Rectal smooth muscle tissue (tissue), 1 donor: Measurements from ENCODE around the gene PREX1.
"Not testable (repeated sequence)": the region's sequence is repeated elsewhere in the genome, so short reads cannot be mapped to it uniquely, and the experiment has no call there.

Experiments
- H3K27ac ChIP-seq: one replicate; pipeline ENCODE4 v1.7.0; 2013; ENCODE audit warnings: low read depth, low read length, inconsistent platforms
- H3K27me3 ChIP-seq: one replicate; pipeline ENCODE4 v1.7.0; 2013; ENCODE audit warnings: low read length; ENCODE audit not compliant: control insufficient read depth, insufficient read depth
- H3K36me3 ChIP-seq: one replicate; pipeline ENCODE4 v1.7.0; 2013; ENCODE audit warnings: low read length; ENCODE audit not compliant: control insufficient read depth, insufficient read depth
- H3K4me1 ChIP-seq: one replicate; pipeline ENCODE4 v1.7.0; 2013; ENCODE audit warnings: low read length; ENCODE audit not compliant: control insufficient read depth, insufficient read depth
- H3K4me3 ChIP-seq: one replicate; pipeline ENCODE4 v1.7.0; 2013; ENCODE audit warnings: low read length
- H3K9ac ChIP-seq: one replicate; pipeline ENCODE4 v1.7.0; 2013; ENCODE audit warnings: low read length

Gene PREX1

GRCh38 chr20:48812114-48812513, 15.7 kb downstream of the PREX1 start:
- H3K36me3 ChIP-seq, H3K4me1 ChIP-seq, H3K27me3 ChIP-seq, H3K9ac ChIP-seq, H3K4me3 ChIP-seq, H3K27ac ChIP-seq: not testable (repeated sequence)

GRCh38 chr20:48809673-48810072, 18.1 kb downstream of the PREX1 start:
- no peak overlapping the region for H3K4me3 ChIP-seq
- H3K27ac ChIP-seq = no peak overlapping the region
- no peaks in the 10 kb centered on the region for H3K4me1 ChIP-seq
- no peak overlapping the region for H3K9ac ChIP-seq
- no peaks in the 10 kb centered on the region for H3K36me3 ChIP-seq
- no peaks in the 10 kb centered on the region for H3K27me3 ChIP-seq

- no peaks in the 10 kb centered on the region for H3K4me1 ChIP-seq
- H3K27me3 ChIP-seq = no peaks in the 10 kb centered on the region
- H3K4me3 ChIP-seq = no peak overlapping the region
- H3K36me3 ChIP-seq = no peaks in the 10 kb centered on the region
- H3K27ac ChIP-seq = no peak overlapping the region
- H3K9ac ChIP-seq = no peak overlapping the region
These were observed 19.3 kb downstream of the PREX1 start for GRCh38 chr20:48808382-48809034.

- Histone ChIP-seq H3K27ac (no peak overlapping the region), H3K27me3 (no peaks in the 10 kb centered on the region), H3K4me1 (no peaks in the 10 kb centered on the region), H3K9ac (no peak overlapping the region), H3K4me3 (no peak overlapping the region), H3K36me3 (no peaks in the 10 kb centered on the region)
These were observed 20.0 kb downstream of the PREX1 start for GRCh38 chr20:48807586-48808381.

- Histone ChIP-seq H3K27ac (no peak overlapping the region), H3K4me1 (no peaks in the 10 kb centered on the region), H3K9ac (no peak overlapping the region), H3K27me3 (no peaks in the 10 kb centered on the region), H3K4me3 (no peak overlapping the region), H3K36me3 (no peaks in the 10 kb centered on the region)
These were observed 20.7 kb downstream of the PREX1 start for GRCh38 chr20:48807051-48807450.

GRCh38 chr20:48805716-48806115, 22.1 kb downstream of the PREX1 start:
- H3K4me3 ChIP-seq = no peak overlapping the region
- H3K27ac ChIP-seq = no peak overlapping the region
- H3K4me1 ChIP-seq = no peaks in the 10 kb centered on the region
- H3K9ac ChIP-seq = no peak overlapping the region
- H3K36me3 ChIP-seq = no peaks in the 10 kb centered on the region
- no peaks in the 10 kb centered on the region for H3K27me3 ChIP-seq

DNA sequence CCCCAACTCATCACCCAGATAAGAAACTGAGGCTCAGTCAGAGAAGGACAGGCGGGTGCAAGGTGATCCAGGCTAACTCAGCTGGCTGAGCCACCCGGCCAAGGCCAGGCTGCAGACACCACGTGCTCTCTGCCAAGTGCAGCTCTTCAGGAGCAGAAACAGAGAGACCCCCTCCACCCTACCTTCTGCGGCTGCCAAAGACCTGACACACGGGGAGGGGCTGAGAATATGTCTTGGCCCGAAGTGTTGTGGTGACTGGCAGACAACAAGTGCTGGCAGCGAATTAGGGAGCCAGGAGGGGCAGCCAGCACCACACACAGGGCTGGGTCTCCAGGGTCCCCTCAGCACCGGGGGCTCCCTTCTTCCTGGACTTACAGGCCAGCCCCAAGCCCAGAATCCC, 22.5 kb downstream of the PREX1 start:
- H3K27me3 ChIP-seq = no peaks in the 10 kb centered on the region
- H3K36me3 ChIP-seq = no peaks in the 10 kb centered on the region
- no peaks in the 10 kb centered on the region for H3K4me1 ChIP-seq
- H3K9ac ChIP-seq = no peak overlapping the region
- no peak overlapping the region for H3K27ac ChIP-seq
- no peak overlapping the region for H3K4me3 ChIP-seq

- Histone ChIP-seq H3K27ac (no peak overlapping the region), H3K9ac (no peak overlapping the region), H3K36me3 (no peaks in the 10 kb centered on the region), H3K4me3 (no peak overlapping the region), H3K4me1 (no peaks in the 10 kb centered on the region), H3K27me3 (no peaks in the 10 kb centered on the region)
These were observed 23.4 kb downstream of the PREX1 start for GRCh38 chr20:48804300-48804980.

- Histone ChIP-seq H3K36me3 (no peaks in the 10 kb centered on the region), H3K9ac (no peak overlapping the region), H3K4me3 (no peak overlapping the region), H3K27me3 (no peaks in the 10 kb centered on the region), H3K27ac (no peak overlapping the region), H3K4me1 (no peaks in the 10 kb centered on the region)
These were observed 24.4 kb downstream of the PREX1 start for GRCh38 chr20:48803176-48804053.

GRCh38 chr20:48802647-48803046, 25.2 kb downstream of the PREX1 start:
- Histone ChIP-seq H3K27ac (no peak overlapping the region), H3K27me3 (no peaks in the 10 kb centered on the region), H3K4me1 (no peaks in the 10 kb centered on the region), H3K4me3 (no peak overlapping the region), H3K36me3 (no peaks in the 10 kb centered on the region), H3K9ac (no peak overlapping the region)

DNA sequence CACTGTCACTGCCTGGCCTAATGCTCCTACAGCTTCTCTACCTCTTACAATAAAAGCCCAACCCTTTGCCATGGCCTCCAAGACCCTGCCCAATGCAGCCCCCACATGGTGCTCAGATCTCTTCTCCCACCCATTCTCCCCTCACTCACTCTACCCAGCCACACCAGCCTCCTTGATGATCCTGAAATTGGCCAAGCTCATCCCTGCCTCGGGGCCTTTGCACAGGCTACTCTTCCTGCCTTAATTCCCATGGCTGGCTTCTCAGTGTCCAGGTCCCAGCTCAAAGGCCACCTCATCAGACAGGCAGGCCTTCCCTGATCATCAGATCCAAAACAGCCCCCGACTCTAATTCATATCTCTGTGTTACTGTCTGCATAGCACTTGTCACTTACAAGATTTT, 25.6 kb downstream of the PREX1 start:
- Histone ChIP-seq H3K27me3 (no peaks in the 10 kb centered on the region), H3K36me3 (no peaks in the 10 kb centered on the region), H3K4me1 (no peaks in the 10 kb centered on the region), H3K4me3 (no peak overlapping the region), H3K27ac (no peak overlapping the region), H3K9ac (no peak overlapping the region)

- no peaks in the 10 kb centered on the region for H3K36me3 ChIP-seq
- H3K9ac ChIP-seq = no peak overlapping the region
- H3K27ac ChIP-seq = no peak overlapping the region
- H3K4me1 ChIP-seq = no peaks in the 10 kb centered on the region
- H3K4me3 ChIP-seq = no peak overlapping the region
- H3K27me3 ChIP-seq = no peaks in the 10 kb centered on the region
These were observed 26.6 kb downstream of the PREX1 start for GRCh38 chr20:48801197-48801596.
